ENCODE results near the gene DLGAP1.
"Not testable (repeated sequence)": the region's sequence is repeated elsewhere in the genome, so short reads cannot be mapped to it uniquely, and the experiment has no call there.

Gene DLGAP1

DNA sequence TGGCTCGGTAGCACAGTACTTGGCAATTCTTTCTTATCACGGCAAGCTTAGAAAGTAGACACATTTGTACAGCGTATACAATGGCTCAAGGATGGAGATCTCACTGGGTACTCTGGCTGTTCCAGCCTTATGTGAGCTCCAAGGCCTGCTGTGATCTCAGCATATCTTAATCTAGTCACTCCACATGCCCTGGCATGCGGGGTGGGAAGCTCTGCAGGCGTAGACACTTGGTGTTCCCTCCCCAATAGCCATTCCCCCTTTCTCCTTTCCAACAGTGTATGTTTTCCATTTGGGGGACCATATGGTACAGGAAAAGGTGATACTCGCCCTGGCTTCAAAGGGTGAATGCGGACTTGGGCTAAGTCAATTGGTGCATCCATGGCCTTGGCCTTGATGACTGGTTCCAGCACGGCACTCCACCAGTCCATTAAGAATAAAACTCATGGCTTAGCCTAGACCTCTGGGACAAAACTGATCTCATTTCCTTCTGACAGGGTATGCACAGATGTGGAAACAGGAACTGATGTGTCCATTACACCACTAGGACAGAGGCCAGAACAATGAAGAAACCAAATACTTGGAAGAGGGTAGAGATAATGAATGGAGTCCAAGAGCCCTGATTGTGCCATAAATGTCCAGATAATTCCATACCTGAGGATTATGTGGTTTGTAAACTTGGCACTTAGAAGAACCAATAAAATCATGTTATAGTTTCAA, 976.7 kb downstream of the DLGAP1 start:
- DNase-seq, result no peak

DNA sequence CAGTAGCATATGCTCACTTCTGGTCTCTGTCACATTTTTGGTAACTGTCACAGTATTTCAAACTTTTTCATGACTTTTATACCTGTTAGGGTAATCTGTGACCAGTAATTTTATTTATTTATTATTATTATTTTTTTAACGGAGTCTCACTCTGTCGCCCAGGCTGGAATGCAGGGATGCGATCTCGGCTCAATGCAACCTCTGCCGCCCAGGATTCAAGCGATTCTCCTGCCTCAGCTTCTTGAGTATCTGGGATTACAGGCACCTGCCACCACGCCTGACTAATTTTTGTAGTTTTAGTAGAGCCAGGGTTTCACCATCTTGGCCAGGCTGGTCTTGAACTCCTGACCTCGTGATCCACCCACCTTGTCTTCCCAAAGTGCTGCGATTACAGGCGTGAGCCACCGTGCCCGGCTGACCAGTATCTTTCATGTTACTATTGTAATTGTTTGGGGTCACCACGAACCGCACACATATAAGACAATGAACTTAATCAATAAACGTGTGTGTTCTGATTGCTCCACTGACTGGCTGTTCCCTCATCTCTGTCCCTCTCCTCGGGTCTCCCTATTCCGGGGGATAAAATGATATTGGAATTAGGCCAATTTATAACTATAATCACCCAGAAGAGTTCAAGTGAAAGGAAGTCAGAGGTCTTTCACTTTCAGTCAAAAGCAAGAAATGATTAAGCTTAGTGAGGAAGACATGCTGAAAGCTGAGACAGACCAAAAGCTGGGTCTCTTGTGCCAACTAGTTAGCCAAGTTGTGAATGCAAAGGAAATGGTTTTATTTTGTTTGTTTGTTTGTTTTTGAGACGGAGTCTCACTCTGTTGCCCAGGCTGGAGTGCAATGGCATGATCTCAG, 982.2 kb downstream of the DLGAP1 start:
- DNase-seq, result no peak

DNA sequence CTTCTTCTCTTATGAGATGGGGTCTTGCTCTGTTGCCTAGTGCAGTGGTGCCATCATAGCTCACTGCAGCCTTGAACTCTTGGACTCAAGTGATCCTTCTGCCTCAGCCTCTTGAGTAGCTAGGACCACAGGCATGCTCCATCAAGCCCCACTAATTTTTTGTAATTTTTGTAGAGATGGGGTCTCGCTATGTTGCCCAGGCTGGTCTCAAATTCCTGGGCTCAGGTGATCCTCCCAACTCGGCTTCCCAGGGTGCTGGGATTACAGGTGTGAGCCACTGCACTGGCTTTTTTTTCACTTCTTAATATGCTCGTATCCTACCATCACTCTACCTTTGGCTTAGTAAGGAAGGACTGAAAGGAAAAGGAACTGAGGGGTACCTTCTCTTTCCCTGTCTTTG, 983.0 kb downstream of the DLGAP1 start:
- not testable (repeated sequence) for DNase-seq

DNA sequence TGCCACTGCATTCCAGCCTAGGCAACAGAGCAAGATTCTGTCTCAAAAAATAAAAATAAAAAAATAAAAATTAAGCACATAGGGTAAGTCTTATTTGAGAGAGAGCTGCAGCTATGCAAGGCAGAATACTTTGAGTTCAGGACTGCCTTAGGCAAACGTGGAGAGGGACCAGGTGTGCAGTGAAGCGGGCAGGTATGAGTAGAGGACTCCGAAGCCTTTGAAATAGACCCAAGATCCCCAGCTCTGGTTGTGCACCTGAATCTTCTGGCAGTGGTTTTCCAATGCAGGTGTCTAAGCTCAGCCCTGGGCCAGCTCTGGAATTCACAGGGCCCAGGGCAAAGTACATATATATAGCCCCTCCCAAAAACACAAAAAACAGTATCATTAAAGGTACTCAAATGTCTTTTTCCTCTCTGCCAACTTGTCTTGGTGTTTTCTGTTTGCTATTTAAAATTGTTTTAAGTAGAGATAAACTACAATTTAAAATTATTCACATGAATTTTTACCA, 983.9 kb downstream of the DLGAP1 start:
- DNase-seq, result no peak

DNA sequence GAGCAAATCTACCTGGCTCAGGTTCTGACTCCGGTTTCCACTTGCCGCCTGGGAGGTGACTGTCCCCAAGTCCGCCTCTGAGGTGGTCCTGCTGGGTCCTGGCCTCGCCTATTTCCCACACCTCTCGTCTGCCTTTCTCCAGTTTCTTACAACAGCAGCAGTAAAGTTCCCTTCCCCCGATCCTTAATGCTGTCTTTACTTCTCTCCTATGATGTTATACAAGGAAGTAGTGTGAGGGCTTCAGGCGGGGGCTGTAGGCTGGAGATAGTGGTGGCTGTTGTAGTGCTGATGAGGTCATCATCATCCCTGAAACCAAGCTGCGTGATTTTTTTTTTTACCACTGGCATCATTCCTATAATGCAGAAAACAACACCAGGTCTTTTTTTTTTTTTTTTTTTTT, 986.3 kb downstream of the DLGAP1 start:
- no peak for DNase-seq

GRCh38 chr18:3468066-3468705, 986.9 kb downstream of the DLGAP1 start:
- DNase-seq, result no peak

- no peak for DNase-seq
Observed at GRCh38 chr18:3466872-3467271, 988.2 kb downstream of the DLGAP1 start.

- no peak for DNase-seq
Observed at GRCh38 chr18:3466045-3466444, 989.1 kb downstream of the DLGAP1 start.

GRCh38 chr18:3463051-3463450, 992.1 kb downstream of the DLGAP1 start:
- DNase-seq, result no peak

- no peak for DNase-seq
Observed at GRCh38 chr18:3461704-3462103, 993.4 kb downstream of the DLGAP1 start.

GRCh38 chr18:3460823-3461398, 994.2 kb downstream of the DLGAP1 start:
- no peak for DNase-seq

- no peak for DNase-seq
Observed at GRCh38 chr18:3458952-3459853, 995.9 kb downstream of the DLGAP1 start.

GRCh38 chr18:3458378-3458777, 996.7 kb downstream of the DLGAP1 start:
- DNase-seq, result no peak

- no peak for DNase-seq
Observed at GRCh38 chr18:3457261-3457724, 997.8 kb downstream of the DLGAP1 start.

- no peak for DNase-seq
Observed at GRCh38 chr18:3456686-3457069, 998.4 kb downstream of the DLGAP1 start.

DNA sequence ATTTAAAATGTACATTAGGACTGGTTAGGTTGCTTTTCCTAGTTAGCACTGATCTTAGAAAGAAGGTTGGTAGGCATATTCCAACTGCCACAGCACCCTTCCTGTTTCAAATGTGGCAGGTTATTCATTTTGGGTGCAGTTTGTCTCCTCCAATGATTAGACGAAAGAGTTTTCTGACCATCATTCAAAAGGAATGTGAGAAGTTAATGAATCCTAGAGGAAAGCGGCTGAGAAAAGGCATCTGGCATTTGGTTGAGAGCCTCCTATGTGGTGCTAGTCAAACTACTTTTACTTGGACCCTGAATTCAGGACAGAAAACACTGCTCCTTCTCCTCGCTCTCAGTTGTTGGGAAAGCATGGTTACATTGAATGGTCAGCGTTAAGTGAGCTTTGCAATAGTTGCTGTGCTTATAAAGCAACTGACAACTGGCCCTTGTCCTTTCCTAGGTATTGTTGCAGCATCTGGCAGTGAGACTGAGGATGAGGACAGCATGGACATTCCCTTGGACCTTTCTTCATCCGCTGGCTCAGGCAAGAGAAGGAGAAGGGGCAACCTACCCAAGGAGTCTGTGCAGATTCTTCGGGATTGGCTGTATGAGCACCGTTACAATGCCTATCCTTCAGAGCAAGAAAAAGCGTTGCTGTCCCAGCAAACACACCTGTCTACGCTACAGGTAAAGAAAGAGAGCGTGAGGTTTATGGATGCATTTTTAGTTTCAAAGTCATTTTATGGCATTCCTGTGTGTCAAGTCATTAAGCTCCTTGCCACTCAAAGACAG, 999.0 kb downstream of the DLGAP1 start:
- DNase-seq, result no peak

- DNase-seq, result no peak
Observed at GRCh38 chr18:3455090-3455635, 999.9 kb downstream of the DLGAP1 start.

GRCh38 chr18:3454365-3455089, 1000.6 kb downstream of the DLGAP1 start:
- DNase-seq, result peak; percentile 80

DNA sequence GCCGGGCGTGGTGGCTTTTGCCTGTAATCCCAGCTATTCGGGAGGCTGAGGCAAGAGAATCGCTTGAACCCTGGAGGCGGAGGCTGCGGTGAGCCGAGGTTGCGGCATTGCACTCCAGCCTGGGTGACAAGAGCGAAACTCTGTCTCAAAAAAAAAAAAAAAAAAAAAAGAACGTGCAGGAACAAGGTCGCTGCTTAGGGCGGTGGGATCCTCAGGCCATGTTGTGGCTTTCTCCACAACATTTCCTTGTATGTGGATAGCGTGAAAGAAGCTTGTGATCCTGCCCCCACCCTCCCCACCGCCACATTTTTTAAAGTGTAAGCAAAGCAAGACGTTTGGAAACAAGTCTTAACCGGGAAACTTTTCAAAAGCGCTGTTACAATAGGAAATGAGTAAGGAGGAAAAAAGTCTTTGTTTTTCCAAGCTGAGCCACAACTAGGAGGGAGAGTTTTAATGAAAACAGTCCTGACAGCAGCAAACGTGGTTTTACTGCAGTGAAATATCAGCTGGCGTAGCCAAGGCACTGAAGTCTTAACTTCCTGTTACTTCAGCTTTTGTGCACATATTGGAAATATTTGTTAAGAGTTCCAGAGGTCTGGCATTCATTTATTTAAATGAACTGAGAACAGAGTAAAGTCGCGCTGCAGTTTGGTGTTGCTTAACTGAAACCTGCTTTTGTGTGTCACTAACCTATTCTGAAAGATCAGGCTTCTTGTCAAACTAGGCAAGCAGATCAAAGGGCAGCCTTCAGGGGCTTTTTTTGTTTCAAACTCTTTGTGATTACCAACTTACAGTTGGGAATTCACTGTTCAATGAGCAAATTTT, 1001.4 kb downstream of the DLGAP1 start:
- DNase-seq, result peak; percentile 56
